Hematopoietic multipotent progenitor cell treated with erythropoietin and hydrocortisone succinate and interleukin-3 and kit ligand, for 4 days (in vitro differentiated cells): Measurements from ENCODE around the gene VTI1A.
"Not testable (repeated sequence)": the region's sequence is repeated elsewhere in the genome, so short reads cannot be mapped to it uniquely, and the experiment has no call there.

Source experiments
- DNase-seq: peaks from one replicate; pipeline ENCODE4 v3.0.0-alpha.2; 2015

Gene VTI1A

DNA sequence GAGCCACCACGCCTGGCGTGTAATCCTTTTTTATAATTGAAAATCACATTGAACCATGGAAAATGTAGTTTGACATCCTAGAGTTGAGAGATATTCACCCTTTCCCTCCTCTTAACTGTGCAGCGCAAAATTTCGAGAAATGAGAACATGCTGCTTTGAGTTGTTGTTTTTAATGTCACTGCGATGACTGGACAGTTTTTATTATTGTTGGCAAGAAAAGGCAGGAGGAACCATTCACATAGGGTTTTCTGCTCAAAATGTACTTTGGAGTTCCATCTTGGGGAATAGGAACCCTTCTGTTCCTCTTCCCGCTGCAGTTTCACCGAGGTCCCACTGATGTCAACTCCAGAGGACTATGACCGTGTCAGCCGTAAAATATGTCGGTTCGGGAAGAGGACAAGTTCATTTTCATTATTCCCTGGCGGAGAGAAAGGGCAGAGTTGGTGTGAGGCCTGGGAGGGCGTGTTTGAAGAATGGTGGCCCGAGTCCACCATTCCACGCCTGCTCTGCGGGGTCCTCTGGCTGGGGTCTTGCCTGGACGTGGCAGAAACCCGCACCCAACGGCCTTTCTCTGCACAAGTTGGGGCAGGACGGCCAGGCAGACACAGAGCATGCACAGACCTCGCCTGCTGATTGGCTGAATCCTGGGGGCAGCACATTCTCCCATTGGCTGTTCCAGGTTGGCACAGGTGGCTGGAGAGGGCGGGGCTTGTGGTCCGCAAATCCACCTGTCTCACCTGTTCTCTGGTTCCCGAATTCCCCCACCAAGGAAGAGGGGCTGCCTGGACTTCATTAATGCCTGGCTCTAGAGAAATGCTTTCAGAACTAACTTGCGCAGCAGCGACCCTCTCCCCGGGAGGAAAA, 397.9 kb downstream of the VTI1A start:
- DNase-seq = no peak

- DNase-seq = no peak
These were observed 400.8 kb downstream of the VTI1A start for GRCh38 chr10:112847778-112848177.

DNA sequence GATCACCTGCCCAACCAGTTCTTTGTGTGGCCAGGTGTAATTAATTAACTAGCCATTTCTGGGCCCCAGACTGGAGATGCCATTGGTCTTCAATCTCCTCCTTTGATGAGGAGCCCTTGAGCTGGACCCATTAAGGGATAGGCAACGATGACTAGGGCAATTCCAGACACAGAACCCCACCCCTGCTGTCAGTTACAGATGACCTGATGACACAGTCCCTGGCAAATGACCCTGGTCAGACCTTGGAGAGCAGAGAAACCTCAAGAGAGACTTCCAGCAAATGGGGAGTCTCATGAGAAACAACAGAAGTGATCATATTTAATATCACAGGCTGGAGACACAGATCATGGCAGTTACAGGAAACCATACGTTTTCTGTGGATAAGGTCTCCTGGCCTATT, 401.2 kb downstream of the VTI1A start:
- DNase-seq = no peak

DNA sequence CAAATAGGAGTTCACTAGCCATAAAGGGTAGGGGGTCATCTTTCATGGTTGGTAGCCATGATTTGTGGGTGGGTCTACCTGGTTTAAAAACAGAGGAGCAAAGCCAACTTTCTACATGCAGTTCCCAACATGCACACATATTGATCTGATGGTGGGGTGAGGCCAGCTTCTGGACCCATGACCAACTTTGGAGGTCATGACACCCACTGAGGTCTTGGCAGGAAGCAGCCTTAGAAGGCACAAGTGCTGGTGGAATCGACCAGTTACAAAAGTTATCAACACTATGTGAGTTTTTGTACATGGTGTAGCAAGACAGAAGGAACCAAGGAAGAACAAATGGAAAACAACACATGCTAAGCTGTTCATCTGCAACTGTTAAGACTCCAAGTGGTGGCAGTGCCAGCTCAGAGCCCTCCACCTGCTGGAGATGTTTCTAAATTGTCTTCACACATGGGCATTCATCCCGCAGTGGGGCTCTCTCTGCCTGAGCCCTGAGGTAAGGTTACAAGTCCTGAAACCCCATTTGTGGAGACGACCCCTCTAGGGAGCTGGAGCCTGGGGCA, 401.9 kb downstream of the VTI1A start:
- no peak for DNase-seq

- no peak for DNase-seq
These were observed 402.5 kb downstream of the VTI1A start for GRCh38 chr10:112849546-112849945.

- DNase-seq = no peak
These were observed 404.2 kb downstream of the VTI1A start for GRCh38 chr10:112851181-112851580.

DNA sequence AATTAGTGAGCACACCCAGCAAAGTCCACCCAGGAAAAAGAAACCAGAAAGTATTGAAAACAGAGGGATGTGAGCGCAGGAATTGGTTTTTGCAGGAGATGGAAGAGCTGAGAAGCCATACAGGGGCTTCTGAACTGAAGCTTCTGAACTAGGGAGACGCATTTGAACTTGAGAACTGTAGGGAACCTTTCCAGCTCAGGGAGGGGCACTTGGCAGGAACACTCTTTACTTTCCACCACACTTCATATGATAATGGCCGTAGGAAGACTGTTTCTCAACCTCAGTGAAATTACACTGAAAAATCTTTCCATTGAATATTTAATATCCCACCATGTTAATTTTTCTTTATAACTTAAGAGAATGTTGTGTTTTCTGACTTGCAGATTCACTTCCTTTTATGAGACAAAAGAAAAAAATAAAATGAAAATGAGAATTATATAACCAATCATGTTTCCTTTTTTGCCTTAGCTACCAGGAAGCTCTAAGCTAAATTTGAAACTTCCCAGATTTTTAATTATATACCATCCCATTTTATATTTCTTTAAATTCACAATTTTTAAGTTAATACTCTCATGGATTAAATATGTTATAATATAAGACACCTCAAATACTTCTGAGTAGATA, 404.7 kb downstream of the VTI1A start:
- DNase-seq = no peak

- DNase-seq = peak; percentile 35
These were observed 405.3 kb downstream of the VTI1A start for GRCh38 chr10:112852306-112852705.

GRCh38 chr10:112855134-112855533, 408.1 kb downstream of the VTI1A start:
- DNase-seq = no peak

- DNase-seq = no peak
These were observed 410.5 kb downstream of the VTI1A start for GRCh38 chr10:112857493-112857892.

DNA sequence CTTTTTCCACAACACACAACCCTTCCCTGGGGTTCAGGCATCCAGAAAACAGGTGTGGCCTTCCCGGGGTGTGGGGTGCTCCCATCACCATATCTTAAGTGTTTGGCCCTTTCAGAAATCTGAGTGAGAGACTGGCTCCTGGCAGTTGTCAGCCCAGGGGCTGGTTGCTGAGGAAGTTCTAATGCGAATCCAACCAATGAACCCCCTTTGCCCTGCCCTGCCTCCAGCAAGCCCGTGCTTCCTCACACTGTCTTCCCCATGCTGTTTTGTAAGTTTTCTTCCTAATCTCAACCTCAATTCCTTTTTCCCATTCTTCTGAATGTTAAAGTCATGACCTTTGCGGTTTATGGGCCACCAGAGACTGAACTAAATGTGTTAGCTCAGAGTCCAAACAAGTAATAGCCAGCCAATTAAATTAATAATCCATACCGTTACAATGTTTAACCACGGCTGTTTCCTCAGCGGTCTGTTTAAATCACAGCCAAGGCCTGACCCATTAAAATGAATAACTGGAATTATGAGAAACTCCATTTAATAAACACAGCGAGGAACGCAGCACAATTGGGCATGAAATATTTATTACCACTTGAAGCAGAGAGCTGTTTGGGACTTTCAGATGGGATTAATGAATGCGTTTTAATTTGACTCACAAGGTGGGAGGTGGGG, 412.1 kb downstream of the VTI1A start:
- no peak for DNase-seq

GRCh38 chr10:112859793-112860192, 412.8 kb downstream of the VTI1A start:
- DNase-seq = no peak

DNA sequence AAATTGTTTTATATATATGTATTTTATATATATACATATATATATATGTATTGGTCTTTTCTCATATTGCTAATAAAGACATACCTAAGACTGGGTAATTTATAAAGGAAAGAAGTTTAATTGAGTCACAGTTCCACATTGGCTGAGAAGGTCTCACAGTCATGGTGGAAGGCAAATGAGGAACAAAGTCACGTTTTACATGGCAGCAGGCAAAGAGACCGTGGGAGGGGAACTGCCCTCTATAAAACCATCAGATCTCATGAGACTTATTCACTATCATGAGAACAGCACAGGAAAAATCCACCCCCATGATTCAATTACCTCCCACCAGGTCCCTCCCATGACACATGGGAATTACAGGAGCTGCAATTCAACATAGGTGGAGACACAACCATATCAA, 416.4 kb downstream of the VTI1A start:
- DNase-seq = not testable (repeated sequence)
